T-cell (primary cell): Measurements from ENCODE around the gene PHKG2. TPM values are rescaled to one million over a fixed set of nuclear protein-coding genes. Genes with fewer than 3 reads are reported as not detected.
A peak's percentile ranks its signal among the peaks of the same experiment; 100 is the strongest.

ENCODE experiments used
- ATAC-seq, 4 experiments: fragments of 200-7000 bp in 3 of 4; fragments of 150-1000 bp in 1 of 4; cut with Tn5 transposase; replicated peaks in 1 of 4; 1 replicate in 3 of 4; 2 replicates in 1 of 4; pipeline ENCODE4 v1.10.0; 2021; ENCODE audit warnings: moderate library complexity in 3 of 4, mild to moderate bottlenecking in 2 of 4, moderate number of reproducible peaks in 1 of 4
- CTCF ChIA-PET, 2 donors: fragments of 300-600 bp; sonication (Branson Sonifier 250); formaldehyde crosslinking; loops; one replicate each; lab custom pipeline; 2022; ENCODE audit warnings: antibody characterized with exemption in 2 of 2; lab: Charles Lee
- POLR2A ChIA-PET, 2 donors: fragments of 300-600 bp; sonication (Branson Sonifier 250); formaldehyde crosslinking; loops; one replicate each; lab custom pipeline; 2022; ENCODE audit warnings: antibody characterized with exemption in 2 of 2; lab: Charles Lee
- DNase-seq, 35 experiments: peaks; one replicate each; pipeline versions ENCODE4 v3.0.0 to v3.0.0-alpha.2; 2013 to 2023
- H3K27ac ChIP-seq: one replicate; pipeline ENCODE4 v1.5.1; 2013; ENCODE audit warnings: low read length
- H3K27me3 ChIP-seq, 2 experiments: replicated peaks in 1 of 2; 1 replicate in 1 of 2; 2 replicates in 1 of 2; pipeline versions ENCODE4 v1.6.1 to v1.7.0; 2013; ENCODE audit warnings: low read length in 1 of 2, mixed read lengths in 1 of 2; ENCODE audit not compliant: control insufficient read depth in 2 of 2, insufficient read depth in 2 of 2; ENCODE audit errors: extremely low read depth in 1 of 2
- H3K36me3 ChIP-seq, 2 donors: 1 replicate in 1 of 2; 2 replicates in 1 of 2; pipeline versions ENCODE4 v1.6.1 to v1.7.0; 2013; ENCODE audit warnings: low read length in 1 of 2; ENCODE audit not compliant: control insufficient read depth in 2 of 2, insufficient read depth in 1 of 2; ENCODE audit errors: extremely low read depth in 1 of 2
- H3K4me1 ChIP-seq, 2 experiments: 1 replicate in 1 of 2; 2 replicates in 1 of 2; pipeline versions ENCODE4 v1.6.1 to v1.7.0; 2013; ENCODE audit warnings: low read length in 2 of 2, mixed read lengths in 1 of 2; ENCODE audit not compliant: insufficient read depth in 2 of 2, control insufficient read depth in 1 of 2; ENCODE audit errors: extremely low read depth in 1 of 2
- H3K4me3 ChIP-seq, 2 donors: 1 replicate in 1 of 2; 2 replicates in 1 of 2; pipeline versions ENCODE4 v1.5.1 to v1.7.0; 2013; ENCODE audit warnings: mild to moderate bottlenecking in 2 of 2, low read length in 1 of 2, moderate library complexity in 1 of 2; ENCODE audit not compliant: control insufficient read depth in 1 of 2; ENCODE audit errors: extremely low read depth in 1 of 2
- H3K9me3 ChIP-seq: 2 replicates; pipeline ENCODE4 v1.7.0; 2013
- H3K27ac Mint-ChIP-seq, 2 donors: one replicate each; pipeline ENCODE4 v1.8.0; 2020 to 2021; ENCODE audit warnings: mild to moderate bottlenecking in 2 of 2, mixed read lengths in 2 of 2
- H3K27me3 Mint-ChIP-seq, 2 donors: one replicate each; pipeline ENCODE4 v1.8.0; 2021 to 2022; ENCODE audit warnings: mixed read lengths in 2 of 2
- H3K36me3 Mint-ChIP-seq: one replicate; pipeline ENCODE4 v1.8.0; 2021; ENCODE audit warnings: mixed read lengths
- H3K4me1 Mint-ChIP-seq, 3 donors: one replicate each; pipeline ENCODE4 v1.8.0; 2020 to 2022; ENCODE audit warnings: mixed read lengths in 3 of 3, mild to moderate bottlenecking in 1 of 3
- H3K4me3 Mint-ChIP-seq, 3 donors: one replicate each; pipeline ENCODE4 v1.8.0; 2020 to 2022; ENCODE audit warnings: mild to moderate bottlenecking in 3 of 3, mixed read lengths in 3 of 3, moderate library complexity in 3 of 3
- H3K9me3 Mint-ChIP-seq, 3 donors: one replicate each; pipeline ENCODE4 v1.8.0; 2020 to 2022; ENCODE audit warnings: mixed read lengths in 3 of 3
- WGBS: methylation state at CpG from one replicate; pipeline ENCODE4 v1.1.5; 2013; ENCODE audit warnings: missing lambda C conversion rate; ENCODE audit not compliant: insufficient coverage; 5-methylcytosine and 5-hydroxymethylcytosine counted together
- total RNA-seq, 35 experiments: library from RNA in 6 of 35; stranded (reverse) in 6 of 35; fragments of 120-200 nt in 1 of 35; gene quantifications; one replicate each; pipeline versions ENCODE4 v1.2.1 to v1.2.4 and lab custom pipeline; 2013 to 2026

PHKG2 gene
- total RNA-seq, 5 donors from 2014 or later (not counting 1 experiment from before 2014, with no cell fraction given): 36.4 to 57.8 (median 48.9) TPM

- H3K4me1 ChIP-seq: peaks cover 0 to 8% of the 10 kb centered on the region in 2 experiments
- H3K9me3 ChIP-seq: no peaks in the 10 kb centered on the region
- 98% methylated on average over 9 of the region's 11 CpGs for WGBS
- H3K36me3 ChIP-seq: peaks cover 14 to 27% of the 10 kb centered on the region in 2 donors
- no peak for ATAC-seq
- no peak overlapping the region for H3K27ac ChIP-seq
- Mint-ChIP-seq H3K9me3 (no peaks in the 10 kb centered on the region), H3K27me3 (no peaks in the 10 kb centered on the region), H3K4me3 (no peak overlapping the region), H3K4me1 (peaks cover 22 to 35% (median 28%) of the 10 kb centered on the region in 3 donors), H3K27ac (peak overlapping the region in 1 of 2 donors; percentile 11), H3K36me3 (peaks cover 25% of the 10 kb centered on the region)
- ChIA-PET POLR2A (no interaction called here), CTCF (no interaction called here)
- no peak for DNase-seq
- H3K4me3 ChIP-seq: no peak overlapping the region
- no peaks in the 10 kb centered on the region for H3K27me3 ChIP-seq
Measured at GRCh38 chr16:30743716-30744115, 4.5 kb upstream of the PHKG2 start.

DNA sequence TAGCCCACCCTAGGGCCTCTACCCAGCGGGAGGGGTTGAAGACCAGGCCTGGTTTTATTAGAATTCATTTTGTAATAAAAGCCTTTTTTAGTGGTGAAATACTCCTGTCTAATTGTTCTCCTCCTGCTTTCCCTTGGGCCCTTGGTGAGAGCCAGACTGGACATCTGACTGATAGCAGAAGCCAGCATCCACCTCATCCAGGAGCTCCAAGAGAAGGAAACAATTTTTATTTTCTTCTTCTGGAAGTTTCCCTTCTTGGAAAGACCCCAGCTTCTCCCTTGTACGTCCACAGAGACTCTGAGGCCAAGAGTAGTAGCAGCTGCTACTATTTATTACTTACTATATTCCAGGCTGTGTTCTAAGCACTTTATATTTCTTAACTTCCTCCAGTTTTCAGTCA, 4.0 kb upstream of the PHKG2 start:
- H3K36me3 Mint-ChIP-seq: peaks cover 22% of the 10 kb centered on the region
- H3K27me3 ChIP-seq: no peaks in the 10 kb centered on the region
- H3K4me1 ChIP-seq: peaks cover 0 to 11% of the 10 kb centered on the region in 2 experiments
- WGBS: no CpG with 5 or more reads among the region's 2 CpGs
- DNase-seq (no peak), ATAC-seq (no peak)
- H3K4me3 ChIP-seq: no peak overlapping the region
- POLR2A ChIA-PET: interaction anchor here in 1 of 2 donors (0.7 kb wide), 2 partner anchors 132 to 184 kb away, joined by 3 to 9 read pairs; no protein-coding TSS in a partner anchor
- no peak overlapping the region for H3K27ac Mint-ChIP-seq
- H3K4me1 Mint-ChIP-seq: peaks cover 22 to 39% (median 31%) of the 10 kb centered on the region in 3 donors
- CTCF ChIA-PET: no interaction called here
- no peaks in the 10 kb centered on the region for H3K9me3 ChIP-seq
- H3K4me3 Mint-ChIP-seq: no peak overlapping the region
- H3K9me3 Mint-ChIP-seq: no peaks in the 10 kb centered on the region
- H3K36me3 ChIP-seq: peaks cover 10 to 22% of the 10 kb centered on the region in 2 donors
- no peak overlapping the region for H3K27ac ChIP-seq
- H3K27me3 Mint-ChIP-seq: no peaks in the 10 kb centered on the region

- Mint-ChIP-seq H3K27me3 (no peaks in the 10 kb centered on the region), H3K27ac (peak overlapping the region in 1 of 2 donors; percentile 50), H3K4me1 (peaks cover 28 to 47% (median 38%) of the 10 kb centered on the region in 3 donors), H3K9me3 (no peaks in the 10 kb centered on the region), H3K36me3 (peaks cover 26% of the 10 kb centered on the region), H3K4me3 (no peak overlapping the region)
- ATAC-seq (no peak), DNase-seq (no peak)
- Histone ChIP-seq H3K27ac (no peak overlapping the region), H3K4me3 (no peak overlapping the region), H3K27me3 (no peaks in the 10 kb centered on the region), H3K4me1 (peaks cover 0 to 18% of the 10 kb centered on the region in 2 experiments), H3K36me3 (peaks cover 6 to 15% of the 10 kb centered on the region in 2 donors), H3K9me3 (no peaks in the 10 kb centered on the region)
- CTCF ChIA-PET: no interaction called here
- POLR2A ChIA-PET: no interaction called here
- 89% methylated on average over 1 of the region's 2 CpGs for whole genome bisulfite sequencing
Measured at GRCh38 chr16:30745082-30745481, 3.1 kb upstream of the PHKG2 start.

DNA sequence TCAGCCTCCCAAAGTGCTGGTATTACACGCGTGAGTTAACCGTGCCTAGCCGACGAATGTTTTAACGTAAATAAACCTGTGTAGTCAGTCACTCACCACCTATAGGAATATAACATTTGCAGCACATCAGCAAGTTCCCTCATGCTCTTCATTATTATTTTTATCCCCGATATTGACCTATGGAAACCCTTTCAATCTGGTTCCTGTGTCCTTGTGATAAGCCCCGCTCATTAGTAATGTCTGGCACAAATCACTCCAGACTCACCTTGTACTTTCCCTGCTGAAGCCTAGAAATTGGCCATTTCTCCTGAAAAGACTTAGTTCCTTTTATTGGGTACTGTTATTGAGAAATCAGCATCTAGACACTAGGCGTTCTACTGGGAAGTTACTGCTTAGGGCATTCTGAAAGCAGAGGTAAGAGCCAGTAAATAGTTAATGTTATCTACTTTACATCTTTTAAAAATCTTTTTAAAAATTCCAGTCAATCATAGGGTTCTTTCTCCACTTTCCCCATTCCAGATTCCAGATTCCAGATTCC, 1.5 kb upstream of the PHKG2 start:
- no peaks in the 10 kb centered on the region for H3K9me3 Mint-ChIP-seq
- DNase-seq (no peak), ATAC-seq (no peak)
- Histone ChIP-seq H3K36me3 (peaks cover 8 to 26% of the 10 kb centered on the region in 2 donors), H3K27ac (no peak overlapping the region), H3K4me3 (no peak overlapping the region), H3K4me1 (peaks cover 0 to 18% of the 10 kb centered on the region in 2 experiments), H3K9me3 (no peaks in the 10 kb centered on the region), H3K27me3 (no peaks in the 10 kb centered on the region)
- H3K27me3 Mint-ChIP-seq: no peaks in the 10 kb centered on the region
- ChIA-PET CTCF (no interaction called here), POLR2A (interaction anchor here in 1 of 2 donors (0.6 kb wide), 1 partner anchor 81 kb away, joined by 3 read pairs; no protein-coding TSS in a partner anchor)
- H3K4me1 Mint-ChIP-seq: peaks cover 19 to 33% (median 24%) of the 10 kb centered on the region in 3 donors
- H3K36me3 Mint-ChIP-seq: peaks cover 30% of the 10 kb centered on the region
- H3K27ac Mint-ChIP-seq: peak overlapping the region in 1 of 2 donors; percentile 87
- 97% methylated on average over 8 of the region's 9 CpGs for WGBS
- H3K4me3 Mint-ChIP-seq: no peak overlapping the region

DNA sequence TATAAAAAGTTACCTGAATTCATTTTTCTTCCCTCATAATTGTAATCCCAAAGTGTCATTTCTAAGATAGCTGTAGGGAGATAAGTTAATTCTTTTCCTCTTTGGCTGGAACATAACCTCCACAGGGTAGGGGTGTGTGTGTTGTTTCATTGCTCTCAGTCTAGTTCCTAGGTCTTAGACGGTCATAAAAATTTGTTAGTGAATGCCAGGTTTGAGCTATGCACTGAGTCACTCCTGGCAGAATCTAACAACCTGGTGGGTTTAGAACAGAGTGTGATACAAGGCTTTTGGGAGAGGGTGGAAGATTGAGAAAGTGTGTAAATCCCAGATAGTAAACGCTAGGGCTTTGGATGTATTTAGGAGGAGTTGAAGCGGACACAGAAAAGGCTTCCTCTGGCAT, 894 bp upstream of the PHKG2 start:
- Mint-ChIP-seq H3K27ac (peak overlapping the region; percentile 83 to 87), H3K9me3 (no peaks in the 10 kb centered on the region), H3K4me1 (peaks cover 19 to 27% (median 24%) of the 10 kb centered on the region in 3 donors), H3K4me3 (peak overlapping the region; percentile 90 to 92 (median 91)), H3K36me3 (peaks cover 24% of the 10 kb centered on the region), H3K27me3 (no peaks in the 10 kb centered on the region)
- ATAC-seq: no peak
- no peak for DNase-seq
- Histone ChIP-seq H3K36me3 (peaks cover 8 to 27% of the 10 kb centered on the region in 2 donors), H3K9me3 (no peaks in the 10 kb centered on the region), H3K27ac (peak overlapping the region; percentile 79), H3K4me1 (peaks cover 0 to 18% of the 10 kb centered on the region in 2 experiments), H3K4me3 (peak overlapping the region; percentile 74), H3K27me3 (no peaks in the 10 kb centered on the region)
- CTCF ChIA-PET: interaction anchor here in 1 of 2 donors (1.0 kb wide), 3 partner anchors 12 to 317 kb away, joined by 3 to 5 read pairs (median 3); partner anchors contain the start of gene DCTPP1
- POLR2A ChIA-PET: interaction anchor here (0.6 to 1.0 kb wide), 3 partner anchors 50 to 82 kb away, joined by 3 to 6 read pairs (median 3); no protein-coding TSS in a partner anchor
- 71% methylated on average over 2 of the region's 3 CpGs for WGBS

- WGBS: 11% methylated on average over 22 of the region's 36 CpGs
- peaks cover 0 to 18% of the 10 kb centered on the region in 2 experiments for H3K4me1 ChIP-seq
- POLR2A ChIA-PET: interaction anchor here (0.6 to 1.0 kb wide), 3 partner anchors 12 to 288 kb away, joined by 3 to 6 read pairs (median 4); no protein-coding TSS in a partner anchor
- CTCF ChIA-PET: interaction anchor here in 1 of 2 donors (1.0 kb wide), 2 partner anchors 11 to 96 kb away, joined by 3 to 5 read pairs; no protein-coding TSS in a partner anchor
- H3K36me3 Mint-ChIP-seq: peaks cover 28% of the 10 kb centered on the region
- no peak overlapping the region for H3K27ac ChIP-seq
- no peaks in the 10 kb centered on the region for H3K9me3 ChIP-seq
- peaks cover 19 to 27% (median 24%) of the 10 kb centered on the region in 3 donors for H3K4me1 Mint-ChIP-seq
- DNase-seq (peak in 8 of 35 experiments; percentile 8 to 39 (median 20)), ATAC-seq (peak; percentile 4 to 8 (median 5))
- H3K4me3 Mint-ChIP-seq: peak overlapping the region; percentile 90 to 92 (median 91)
- H3K27me3 Mint-ChIP-seq: no peaks in the 10 kb centered on the region
- peak overlapping the region; percentile 44 to 74 for H3K4me3 ChIP-seq
- H3K27ac Mint-ChIP-seq: peak overlapping the region; percentile 71 to 79
- H3K36me3 ChIP-seq: peaks cover 4 to 34% of the 10 kb centered on the region in 2 donors
- no peaks in the 10 kb centered on the region for H3K27me3 ChIP-seq
- no peaks in the 10 kb centered on the region for H3K9me3 Mint-ChIP-seq
Measured at GRCh38 chr16:30748634-30749445, 615 bp downstream of the PHKG2 start.
